GM12874 (cell line): Measurements from ENCODE around the gene HIVEP3.

Experiments
- TF ChIP-seq, protein P1 (sequence below): IDR thresholded peaks from 2 replicates; pipeline ENCODE4 v1.5.1; 2011; ENCODE audit warnings: low read depth, mild to moderate bottlenecking, control low read depth, low read length, moderate library complexity; ENCODE audit not compliant: insufficient read depth

The HIVEP3 gene

DNA sequence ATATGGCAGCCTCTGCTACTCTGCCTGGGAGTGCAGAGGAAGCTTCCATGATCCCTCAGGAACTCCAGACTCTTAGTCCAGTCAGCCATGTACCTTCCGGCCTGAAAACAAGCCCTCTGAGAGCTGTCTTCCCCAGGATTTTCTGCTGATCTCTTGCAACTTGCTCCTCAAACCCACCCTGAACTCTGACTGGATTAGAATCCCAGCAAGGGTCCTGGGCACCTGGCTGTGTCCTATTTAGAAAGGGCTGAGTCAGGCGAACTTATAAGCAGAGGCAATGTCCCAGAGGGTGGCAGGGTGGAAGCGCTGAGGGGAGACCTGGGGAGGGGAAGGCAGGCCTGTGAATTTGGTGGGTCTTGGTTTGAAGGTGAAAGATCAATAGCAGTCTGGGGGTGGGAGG is 249.8 kb downstream of the HIVEP3 start:
- TF ChIP-seq, protein P1, sequence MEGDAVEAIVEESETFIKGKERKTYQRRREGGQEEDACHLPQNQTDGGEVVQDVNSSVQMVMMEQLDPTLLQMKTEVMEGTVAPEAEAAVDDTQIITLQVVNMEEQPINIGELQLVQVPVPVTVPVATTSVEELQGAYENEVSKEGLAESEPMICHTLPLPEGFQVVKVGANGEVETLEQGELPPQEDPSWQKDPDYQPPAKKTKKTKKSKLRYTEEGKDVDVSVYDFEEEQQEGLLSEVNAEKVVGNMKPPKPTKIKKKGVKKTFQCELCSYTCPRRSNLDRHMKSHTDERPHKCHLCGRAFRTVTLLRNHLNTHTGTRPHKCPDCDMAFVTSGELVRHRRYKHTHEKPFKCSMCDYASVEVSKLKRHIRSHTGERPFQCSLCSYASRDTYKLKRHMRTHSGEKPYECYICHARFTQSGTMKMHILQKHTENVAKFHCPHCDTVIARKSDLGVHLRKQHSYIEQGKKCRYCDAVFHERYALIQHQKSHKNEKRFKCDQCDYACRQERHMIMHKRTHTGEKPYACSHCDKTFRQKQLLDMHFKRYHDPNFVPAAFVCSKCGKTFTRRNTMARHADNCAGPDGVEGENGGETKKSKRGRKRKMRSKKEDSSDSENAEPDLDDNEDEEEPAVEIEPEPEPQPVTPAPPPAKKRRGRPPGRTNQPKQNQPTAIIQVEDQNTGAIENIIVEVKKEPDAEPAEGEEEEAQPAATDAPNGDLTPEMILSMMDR: no peak

- TF ChIP-seq, protein P1: no peak
Measured at GRCh38 chr1:41668054-41668660, 250.6 kb downstream of the HIVEP3 start.

- TF ChIP-seq, protein P1: no peak
Measured at GRCh38 chr1:41666981-41667631, 251.6 kb downstream of the HIVEP3 start.

- TF ChIP-seq, protein P1: no peak
Measured at GRCh38 chr1:41665962-41666917, 252.5 kb downstream of the HIVEP3 start.

GRCh38 chr1:41664861-41665640 is 253.7 kb downstream of the HIVEP3 start:
- TF ChIP-seq, protein P1: no peak

GRCh38 chr1:41663671-41664400 is 254.9 kb downstream of the HIVEP3 start:
- TF ChIP-seq, protein P1: no peak
